ENCODE measurements around the gene ARMCX2.
"Not testable (repeated sequence)": the region's sequence is repeated elsewhere in the genome, so short reads cannot be mapped to it uniquely, and the experiment has no call there.

Gene ARMCX2

GRCh38 chrX:101659601-101660063 is at the start of gene ARMCX2:
Gene ARMCX2 (minus strand): TSS chrX:101659850. CDS start chrX:101657588, 2,262 bp downstream.
- no peak for DNase-seq (ENCODE audit: extremely low read depth in 1 of 2, low read depth in 1 of 2)

DNA sequence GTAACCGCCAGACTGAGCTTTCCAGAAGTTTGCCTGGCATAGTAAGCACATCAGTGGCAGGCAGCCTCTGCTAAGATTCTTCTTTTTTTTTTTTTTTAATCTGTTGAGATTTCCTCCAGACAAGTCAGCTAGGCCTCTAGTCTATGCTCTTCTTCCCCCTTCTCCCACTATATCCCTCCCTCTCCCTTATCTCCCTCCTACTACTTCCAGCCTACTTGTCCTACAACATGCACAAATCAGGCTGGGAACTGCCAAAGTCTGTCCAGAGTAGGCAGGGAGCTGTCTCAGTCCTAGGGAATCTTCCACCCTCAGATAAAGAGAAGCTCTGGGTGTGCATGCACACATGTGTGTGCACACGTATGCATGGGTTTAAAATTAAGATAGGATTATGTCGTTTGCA is 49.7 kb upstream of the ARMCX2 start:
- DNase-seq (ENCODE audit: extremely low read depth in 1 of 2, low read depth in 1 of 2): no peak

- no peak for DNase-seq (ENCODE audit: extremely low read depth in 1 of 2, low read depth in 1 of 2)
Observed at GRCh38 chrX:101708163-101708562, 48.5 kb upstream of the ARMCX2 start.

DNA sequence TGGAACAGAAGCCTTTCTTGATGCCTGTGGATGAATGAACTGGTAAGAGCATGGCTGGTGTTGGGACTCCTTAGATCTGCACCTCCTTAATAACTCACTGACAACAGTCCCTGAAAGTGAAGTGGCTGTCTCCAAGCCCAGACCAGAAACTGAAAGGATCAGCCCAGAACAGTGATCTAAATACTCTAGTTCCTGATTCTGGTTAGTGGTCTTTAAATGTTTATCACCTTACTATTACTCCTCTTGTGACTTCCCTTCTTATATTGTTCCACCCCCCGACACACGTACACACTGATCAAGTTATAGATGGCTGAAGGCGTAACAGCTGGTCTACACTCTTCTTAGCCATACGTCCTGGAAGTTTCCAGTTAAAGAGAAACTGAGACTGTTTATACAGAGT is 33.8 kb upstream of the ARMCX2 start:
- no peak for DNase-seq (ENCODE audit: extremely low read depth in 1 of 2, low read depth in 1 of 2)

- no peak for DNase-seq (ENCODE audit: extremely low read depth in 1 of 2, low read depth in 1 of 2)
Observed at GRCh38 chrX:101691835-101692234, 32.2 kb upstream of the ARMCX2 start.

DNA sequence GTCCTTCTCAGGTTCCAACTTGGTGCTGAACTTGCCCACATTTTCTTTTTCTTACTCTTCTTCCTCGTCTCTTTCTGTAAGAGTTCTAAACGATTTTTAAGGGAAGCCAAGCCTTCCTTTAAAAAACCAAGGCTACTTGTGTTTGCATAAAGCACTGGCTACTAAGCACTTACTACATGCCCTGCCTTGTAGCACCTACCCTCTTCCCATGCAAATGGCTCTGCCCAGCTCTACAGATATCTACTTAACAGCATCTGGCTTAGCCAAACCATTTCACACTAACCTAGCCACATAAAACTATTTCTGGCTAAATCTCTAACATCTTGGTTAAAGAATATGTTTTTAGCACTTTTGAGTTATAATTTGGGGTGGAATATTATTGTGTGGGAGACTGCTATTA is 26.9 kb upstream of the ARMCX2 start:
- no peak for DNase-seq (ENCODE audit: extremely low read depth in 1 of 2, low read depth in 1 of 2)

- DNase-seq (ENCODE audit: extremely low read depth in 1 of 2, low read depth in 1 of 2): no peak
Observed at GRCh38 chrX:101685923-101686322, 26.3 kb upstream of the ARMCX2 start.

DNA sequence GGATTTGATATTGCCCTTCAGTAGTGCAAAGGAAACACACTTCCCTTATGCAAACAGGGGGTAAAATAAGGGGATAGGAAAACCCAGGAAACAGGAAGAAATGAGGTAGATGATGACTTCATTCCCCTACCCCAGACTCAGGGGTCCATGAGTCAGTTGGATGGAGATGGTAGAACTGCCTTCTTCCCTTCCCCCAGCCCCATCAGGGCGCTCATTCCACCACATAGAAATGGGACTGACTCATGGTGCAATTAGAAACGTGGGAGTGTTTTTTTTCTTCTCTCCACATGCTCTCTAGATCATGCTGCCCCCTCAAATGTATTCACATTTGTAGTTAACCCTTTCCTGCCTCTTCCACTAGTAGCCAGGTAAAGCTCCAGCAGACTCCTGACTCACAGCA is 23.1 kb upstream of the ARMCX2 start:
- no peak for DNase-seq (ENCODE audit: extremely low read depth in 1 of 2, low read depth in 1 of 2)

GRCh38 chrX:101677028-101677427 is 17.4 kb upstream of the ARMCX2 start:
- no peak for DNase-seq (ENCODE audit: extremely low read depth in 1 of 2, low read depth in 1 of 2)

- no peak for DNase-seq (ENCODE audit: extremely low read depth in 1 of 2, low read depth in 1 of 2)
Observed at GRCh38 chrX:101676571-101676970, 16.9 kb upstream of the ARMCX2 start.

DNA sequence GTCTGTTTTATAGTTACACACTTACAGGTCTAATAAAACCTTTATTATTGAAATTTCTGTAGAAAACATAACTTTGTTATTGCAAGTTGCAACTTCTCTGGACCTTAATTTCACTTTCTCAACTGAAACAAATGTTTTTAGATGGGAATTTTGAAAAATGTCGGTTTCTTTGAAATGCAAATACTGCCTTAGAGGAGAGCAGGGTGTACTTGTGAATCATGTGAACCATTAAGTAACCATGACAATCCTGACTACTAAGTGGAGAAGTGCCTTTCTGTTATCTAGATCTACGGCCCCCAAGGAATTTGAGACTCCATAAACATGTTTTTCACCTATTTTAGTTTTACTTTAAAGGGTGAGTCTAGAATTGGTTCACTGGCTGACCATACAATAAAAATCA is 8.5 kb upstream of the ARMCX2 start:
- DNase-seq (ENCODE audit: extremely low read depth in 1 of 2, low read depth in 1 of 2): no peak

- peak in 1 of 2 donors; percentile 52 for DNase-seq (ENCODE audit: extremely low read depth in 1 of 2, low read depth in 1 of 2)
Observed at GRCh38 chrX:101658661-101659491, 774 bp downstream of the ARMCX2 start.

DNA sequence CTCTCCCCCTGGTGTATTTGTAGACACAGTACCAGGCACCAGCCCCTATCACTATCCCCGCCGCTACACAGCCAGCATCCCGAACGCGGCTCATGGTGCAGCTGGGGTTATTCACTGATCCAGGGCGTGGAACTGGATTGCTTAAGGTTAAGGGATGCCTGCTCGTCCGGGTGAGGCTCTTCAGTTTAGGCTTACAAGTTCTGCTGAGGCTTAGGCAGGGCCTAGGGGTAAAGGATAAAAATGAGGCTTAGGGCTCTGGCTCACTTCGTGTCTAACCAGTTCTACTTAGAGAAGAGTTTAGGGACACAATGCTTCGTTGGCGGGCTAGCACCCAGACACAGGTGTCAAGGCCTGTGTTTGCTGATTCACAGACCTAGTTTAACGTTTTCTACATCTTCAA is 2.2 kb downstream of the ARMCX2 start:
- no peak for DNase-seq (ENCODE audit: extremely low read depth in 1 of 2, low read depth in 1 of 2)

DNA sequence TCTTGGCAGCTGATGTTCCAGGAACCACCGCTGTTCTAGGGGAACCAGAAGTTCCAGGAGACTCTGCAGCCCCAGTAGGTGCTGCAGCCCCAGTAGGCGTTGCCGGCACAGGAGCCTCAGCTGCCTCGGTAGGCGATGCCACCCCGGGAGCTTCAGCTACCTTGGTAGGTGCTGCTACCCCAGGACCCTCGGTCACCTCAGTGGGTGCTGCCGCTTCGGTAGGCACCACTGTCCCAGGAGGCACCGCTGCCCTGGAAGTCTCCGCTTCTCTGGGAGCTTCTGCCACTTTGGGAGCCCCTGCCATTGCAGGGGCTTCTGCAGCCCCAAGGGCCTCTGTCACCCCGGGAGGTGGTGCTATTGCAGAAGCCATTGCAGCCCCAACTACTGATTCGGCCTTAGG is 2.8 kb downstream of the ARMCX2 start:
- DNase-seq (ENCODE audit: extremely low read depth in 1 of 2, low read depth in 1 of 2): no peak

GRCh38 chrX:101655534-101655933 is 4.1 kb downstream of the ARMCX2 start:
- no peak for DNase-seq (ENCODE audit: extremely low read depth in 1 of 2, low read depth in 1 of 2)

DNA sequence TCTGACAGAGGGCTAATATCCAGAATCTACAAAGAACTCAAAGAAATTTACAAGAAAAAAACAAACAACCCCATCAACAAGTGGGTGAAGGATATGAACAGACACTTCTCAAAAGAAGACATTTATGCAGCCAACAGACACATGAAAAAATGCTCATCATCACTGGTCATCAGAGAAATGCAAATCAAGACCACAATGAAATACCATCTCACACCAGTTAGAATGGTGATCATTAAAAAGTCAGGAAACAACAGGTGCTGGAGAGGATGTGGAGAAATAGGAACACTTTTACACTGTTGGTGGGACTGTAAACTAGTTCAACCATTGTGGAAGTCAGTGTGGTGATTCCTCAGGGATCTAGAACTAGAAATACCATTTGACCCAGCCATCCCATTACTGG is 11.9 kb downstream of the ARMCX2 start:
- DNase-seq (ENCODE audit: extremely low read depth in 1 of 2, low read depth in 1 of 2): not testable (repeated sequence)

DNA sequence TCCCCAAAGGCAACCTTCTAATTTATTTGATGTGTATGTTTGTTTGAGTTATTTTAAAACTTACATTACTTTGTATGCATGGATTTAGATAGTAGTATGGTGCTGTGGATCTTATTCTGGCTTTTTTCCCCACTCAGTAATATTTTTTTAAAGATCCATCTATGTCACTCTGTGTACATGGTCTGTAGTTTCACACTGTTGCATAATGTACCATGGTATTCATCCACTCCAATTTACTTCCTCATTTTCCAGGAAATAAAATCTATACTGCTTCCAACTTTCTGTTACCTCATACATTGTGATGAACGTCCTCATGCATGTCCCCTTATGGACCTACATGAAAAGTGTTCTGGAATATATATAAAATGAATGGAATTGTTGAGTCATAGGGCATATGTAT is 17.6 kb downstream of the ARMCX2 start:
- DNase-seq (ENCODE audit: extremely low read depth in 1 of 2, low read depth in 1 of 2): no peak

- no peak for DNase-seq (ENCODE audit: extremely low read depth in 1 of 2, low read depth in 1 of 2)
Observed at GRCh38 chrX:101639583-101639982, 20.1 kb downstream of the ARMCX2 start.

DNA sequence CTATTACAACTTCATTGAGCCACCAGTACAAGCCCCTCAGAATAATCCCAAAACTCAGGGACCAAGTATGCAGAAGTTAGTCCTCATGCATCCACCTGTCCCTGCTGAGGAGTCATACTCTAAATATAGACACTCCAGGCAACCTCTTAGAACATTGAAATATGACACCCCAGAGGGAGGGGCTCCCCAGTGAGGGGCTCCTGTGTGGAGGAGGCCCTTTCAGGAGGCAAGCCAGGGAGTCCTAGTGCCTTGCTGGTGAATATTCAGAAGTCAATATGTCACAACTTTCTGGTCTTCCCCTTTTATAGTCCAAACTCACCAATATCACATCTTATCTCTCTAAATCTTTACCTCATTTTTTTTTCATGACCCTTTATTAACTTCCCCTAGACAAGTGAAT is 40.3 kb downstream of the ARMCX2 start:
- no peak for DNase-seq (ENCODE audit: extremely low read depth in 1 of 2, low read depth in 1 of 2)

DNA sequence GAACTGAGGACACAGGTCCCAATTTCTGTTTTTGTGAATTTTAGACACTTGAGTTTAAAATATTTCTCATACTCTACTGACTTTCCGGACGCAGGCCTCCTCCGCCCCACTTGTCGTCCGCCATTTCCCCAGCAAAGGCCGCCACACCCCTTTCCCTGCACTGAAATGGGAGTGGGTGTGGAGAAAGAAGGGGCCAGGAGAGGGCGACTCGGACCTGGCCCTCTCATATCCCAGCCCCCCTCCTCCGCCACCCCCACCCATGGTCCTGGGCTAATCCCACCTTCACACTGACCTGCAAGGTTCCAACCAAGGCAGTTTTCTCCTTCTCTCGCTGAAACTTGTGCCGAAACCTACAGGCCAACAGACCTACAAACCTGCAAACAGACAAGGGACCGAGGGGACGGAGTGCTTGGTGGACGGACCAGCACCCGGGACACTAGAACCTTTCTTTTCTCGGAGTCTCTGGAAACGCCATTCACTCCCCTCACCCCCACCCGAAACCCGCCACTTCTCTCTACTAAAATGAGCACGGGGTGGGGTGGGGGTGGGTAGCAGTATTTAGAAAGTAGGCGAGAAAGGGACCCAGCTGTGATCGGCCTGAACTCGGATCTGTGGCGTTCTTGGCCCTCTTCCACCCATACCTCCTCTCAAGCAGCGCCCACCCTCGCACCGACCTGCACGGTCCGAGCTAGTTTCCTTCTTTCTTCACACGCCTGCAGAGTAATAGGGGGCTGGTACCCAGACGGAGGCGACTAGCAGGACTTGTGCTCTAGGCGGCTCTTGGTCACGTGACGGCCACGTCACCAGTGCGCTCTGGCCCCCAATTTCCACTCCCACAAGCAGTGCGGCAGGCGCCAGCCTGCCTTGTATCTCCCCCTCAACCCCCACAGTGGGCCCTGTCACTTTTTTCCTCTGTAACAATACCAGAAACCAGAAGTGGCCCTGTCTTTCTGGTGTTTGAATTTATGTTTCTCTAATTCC is 42.1 kb downstream of the ARMCX2 start, which contains the start of gene ARMCX6:
Gene ARMCX6, minus strand, starts transcription at position 790 of the 981 bp plus-strand sequence. CDS start 1,380 bp downstream, outside the sequence.
- DNase-seq (ENCODE audit: extremely low read depth in 1 of 2, low read depth in 1 of 2): peak; percentile 36 to 61

- no peak for DNase-seq (ENCODE audit: extremely low read depth in 1 of 2, low read depth in 1 of 2)
Observed at GRCh38 chrX:101605728-101606127, 53.9 kb downstream of the ARMCX2 start.
